GM21526 (cell line): ENCODE results near the gene MAT2A.
"Not testable (repeated sequence)": the region's sequence is repeated elsewhere in the genome, so short reads cannot be mapped to it uniquely, and the experiment has no call there.

Experiments used
- ATAC-seq: cut with Tn5 transposase; IDR thresholded peaks from one replicate; pipeline ENCODE4 v1.9.1; 2021; ENCODE audit warnings: moderate library complexity; ENCODE audit not compliant: unreplicated experiment, low FRiP score

Gene MAT2A

GRCh38 chr2:85545780-85546240 is 6.8 kb downstream of the MAT2A start:
- ATAC-seq, result no peak

- no peak for ATAC-seq
Measured at GRCh38 chr2:85547089-85547858, 8.3 kb downstream of the MAT2A start.

GRCh38 chr2:85547859-85548607 is 9.1 kb downstream of the MAT2A start:
- no peak for ATAC-seq

- ATAC-seq, result no peak
Measured at GRCh38 chr2:85548608-85548900, 9.6 kb downstream of the MAT2A start.

- no peak for ATAC-seq
Measured at GRCh38 chr2:85549095-85549494, 10.1 kb downstream of the MAT2A start.

- ATAC-seq, result no peak
Measured at GRCh38 chr2:85549826-85550225, 10.9 kb downstream of the MAT2A start.

GRCh38 chr2:85550486-85550885 is 11.5 kb downstream of the MAT2A start:
- ATAC-seq, result no peak

GRCh38 chr2:85551698-85552678 is 13.0 kb downstream of the MAT2A start:
- peak; percentile 44 for ATAC-seq

- ATAC-seq, result no peak
Measured at GRCh38 chr2:85553184-85553583, 14.2 kb downstream of the MAT2A start.

GRCh38 chr2:85554980-85555612 is 16.1 kb downstream of the MAT2A start:
- ATAC-seq, result no peak

- no peak for ATAC-seq
Measured at GRCh38 chr2:85557130-85557529, 18.2 kb downstream of the MAT2A start.

GRCh38 chr2:85558160-85558559 is 19.2 kb downstream of the MAT2A start:
- ATAC-seq, result no peak

GRCh38 chr2:85560403-85560726 is 21.4 kb downstream of the MAT2A start:
- ATAC-seq, result not testable (repeated sequence)

- ATAC-seq, result no peak
Measured at GRCh38 chr2:85560812-85561279, 21.9 kb downstream of the MAT2A start.

- ATAC-seq, result peak; percentile 83
Measured at GRCh38 chr2:85561280-85562212, 22.6 kb downstream of the MAT2A start, which contains the start of gene GGCX. GGCX (minus strand) TSS chr2:85561493; CDS start chr2:85561428, 65 bp downstream.

- no peak for ATAC-seq
Measured at GRCh38 chr2:85564144-85564563, 25.2 kb downstream of the MAT2A start.

- no peak for ATAC-seq
Measured at GRCh38 chr2:85566265-85566664, 27.3 kb downstream of the MAT2A start.

- ATAC-seq, result no peak
Measured at GRCh38 chr2:85575739-85576138, 36.8 kb downstream of the MAT2A start.

- no peak for ATAC-seq
Measured at GRCh38 chr2:85577063-85577385, 38.1 kb downstream of the MAT2A start.
